Stimulated activated CD4-positive, alpha-beta T cell treated with anti-CD3 and anti-CD28 coated beads, TNF-alpha, amount 100 ng/mL, for 4 hours (primary cell): ENCODE measurements around the gene IKZF2.

ENCODE experiments used
- DNase-seq, 3 experiments: peaks; one replicate each; pipeline ENCODE4 v3.0.0-alpha.2; 2020; ENCODE audit warnings: low read depth in 3 of 3

The IKZF2 gene

DNA sequence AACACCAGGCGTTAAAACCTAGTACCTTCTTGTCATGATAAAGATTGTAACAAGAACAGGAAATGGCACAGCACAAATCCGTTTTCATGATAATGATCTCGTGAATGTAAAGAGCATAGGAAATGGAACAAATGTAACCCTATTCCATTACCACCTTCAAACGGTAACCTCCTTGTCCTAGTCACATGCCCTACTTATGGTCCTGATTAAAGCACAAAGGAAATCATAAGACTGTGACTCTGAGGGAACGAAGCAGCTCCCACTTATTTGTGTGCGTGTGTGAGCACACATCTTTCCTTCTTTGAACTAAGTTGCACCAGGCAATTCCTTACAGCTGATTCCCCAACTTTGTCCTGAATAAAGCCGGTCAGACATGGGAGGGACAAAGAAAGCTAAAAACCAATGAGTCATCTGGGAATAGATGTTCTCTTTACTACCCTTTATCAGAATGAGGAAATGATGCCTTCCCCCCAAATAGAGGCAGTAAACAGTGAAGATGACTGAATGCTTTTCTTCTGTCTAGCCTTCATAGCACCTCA is 192.6 kb downstream of the IKZF2 start:
- no peak for DNase-seq

DNA sequence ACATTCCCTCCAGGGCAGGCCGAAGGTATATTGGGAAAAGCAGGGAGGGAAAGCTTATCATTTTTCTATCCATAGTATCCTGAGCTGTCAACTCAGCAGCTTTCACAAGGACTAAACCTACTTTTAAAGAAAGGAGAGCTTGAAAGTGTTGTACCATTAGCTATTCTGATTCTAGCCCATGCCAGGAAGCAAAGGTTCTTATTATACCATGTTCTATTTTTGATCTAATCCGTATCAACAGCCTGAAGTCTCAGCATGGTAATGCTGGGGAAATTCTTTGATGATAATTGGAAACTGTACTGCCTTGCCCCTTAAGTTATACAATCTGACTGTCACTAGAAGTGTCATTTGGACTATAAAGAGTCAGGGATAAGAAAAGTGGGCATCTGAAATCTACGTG is 193.3 kb downstream of the IKZF2 start:
- DNase-seq: no peak

DNA sequence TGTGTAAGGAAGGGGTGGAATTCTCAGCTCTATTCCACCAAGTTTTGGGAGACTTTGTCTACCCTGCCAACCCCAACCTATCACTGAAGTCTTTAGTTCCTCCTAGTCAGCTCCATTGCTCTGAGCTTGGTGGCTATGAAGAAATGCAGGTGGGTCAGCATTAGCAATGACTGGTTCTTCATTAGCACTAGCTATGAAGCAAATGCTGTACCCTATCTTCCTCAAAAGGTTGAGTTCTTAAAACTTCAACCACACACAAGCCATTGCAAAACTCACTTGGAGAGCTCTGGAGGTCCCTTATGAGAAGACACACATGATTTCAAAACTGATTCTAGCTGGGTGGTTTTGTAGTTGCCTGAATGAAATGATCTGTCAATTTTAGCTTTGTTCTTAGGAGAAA is 193.8 kb downstream of the IKZF2 start:
- no peak for DNase-seq

GRCh38 chr2:212956665-212957607 is 194.5 kb downstream of the IKZF2 start:
- no peak for DNase-seq

- DNase-seq: no peak
These were observed 198.1 kb downstream of the IKZF2 start for GRCh38 chr2:212953170-212953920.

- no peak for DNase-seq
These were observed 201.6 kb downstream of the IKZF2 start for GRCh38 chr2:212949786-212950185.
